ENCODE data around the gene CD19.
A peak's percentile ranks its signal among the peaks of the same experiment; 100 is the strongest.
"Not testable (repeated sequence)": the region's sequence is repeated elsewhere in the genome, so short reads cannot be mapped to it uniquely, and the experiment has no call there.

Gene CD19

GRCh38 chr16:28938721-28939120, 7.0 kb downstream of the CD19 start:
- H3K27ac ChIP-seq, result no peak overlapping the region
- TF ChIP-seq CTCF (IDR thresholded peaks at IDR 0.05; ENCODE audit: low read depth, low read length, missing control alignments), result no peak
- in situ Hi-C loops (cut with HindIII; ENCODE audit: low pct_ligation_motif_present, low sequenced_read_pairs), result no loop called here
- H3K4me3 ChIP-seq (ENCODE audit: low read depth, low read length), result no peak overlapping the region
- H3K36me3 ChIP-seq (replicated peaks), result no peaks in the 10 kb centered on the region
- H3K27me3 ChIP-seq (replicated peaks), result no peaks in the 10 kb centered on the region
- DNase-seq, result no peak

- H3K27me3 ChIP-seq (replicated peaks); in situ Hi-C loops (cut with HindIII; ENCODE audit: low pct_ligation_motif_present, low sequenced_read_pairs); H3K4me3 ChIP-seq (ENCODE audit: low read depth, low read length); H3K27ac ChIP-seq; H3K36me3 ChIP-seq (replicated peaks); DNase-seq: not testable (repeated sequence)
Measured at GRCh38 chr16:28939825-28940224, 8.1 kb downstream of the CD19 start.

- H3K27ac ChIP-seq, result no peak overlapping the region
- DNase-seq, result no peak
- no peak for TF ChIP-seq CTCF (IDR thresholded peaks at IDR 0.05; ENCODE audit: low read depth, low read length, missing control alignments)
- no peak overlapping the region for H3K4me3 ChIP-seq (ENCODE audit: low read depth, low read length)
- H3K27me3 ChIP-seq (replicated peaks), result no peaks in the 10 kb centered on the region
- no peaks in the 10 kb centered on the region for H3K36me3 ChIP-seq (replicated peaks)
- in situ Hi-C loops (cut with HindIII; ENCODE audit: low pct_ligation_motif_present, low sequenced_read_pairs), result no loop called here
Measured at GRCh38 chr16:28943281-28943680, 11.5 kb downstream of the CD19 start.

GRCh38 chr16:28946681-28947080, 14.9 kb downstream of the CD19 start:
- in situ Hi-C loops (cut with HindIII; ENCODE audit: low pct_ligation_motif_present, low sequenced_read_pairs), result no loop called here
- no peak for TF ChIP-seq CTCF (IDR thresholded peaks at IDR 0.05; ENCODE audit: low read depth, low read length, missing control alignments)
- no peak overlapping the region for H3K27ac ChIP-seq
- no peak overlapping the region for H3K4me3 ChIP-seq (ENCODE audit: low read depth, low read length)
- no peak for DNase-seq
- H3K36me3 ChIP-seq (replicated peaks), result no peaks in the 10 kb centered on the region
- no peaks in the 10 kb centered on the region for H3K27me3 ChIP-seq (replicated peaks)

GRCh38 chr16:28950648-28951409, 19.1 kb downstream of the CD19 start, which contains the start of gene NFATC2IP:
NFATC2IP (plus strand) TSS chr16:28950937; CDS start chr16:28951012, 75 bp downstream.
- in situ Hi-C loops (cut with HindIII; ENCODE audit: low pct_ligation_motif_present, low sequenced_read_pairs), result no loop called here
- no peak for TF ChIP-seq CTCF (IDR thresholded peaks at IDR 0.05; ENCODE audit: low read depth, low read length, missing control alignments)
- H3K27me3 ChIP-seq (replicated peaks), result no peaks in the 10 kb centered on the region
- DNase-seq, result peak; percentile 100
- peaks cover 5% of the 10 kb centered on the region for H3K36me3 ChIP-seq (replicated peaks)
- peak within 1 kb of the TSS; percentile 34 for H3K27ac ChIP-seq
- peak within 1 kb of the TSS; percentile 80 for H3K4me3 ChIP-seq (ENCODE audit: low read depth, low read length)

GRCh38 chr16:28951410-28951943, 19.7 kb downstream of the CD19 start:
- no peak for TF ChIP-seq CTCF (IDR thresholded peaks at IDR 0.05; ENCODE audit: low read depth, low read length, missing control alignments)
- in situ Hi-C loops (cut with HindIII; ENCODE audit: low pct_ligation_motif_present, low sequenced_read_pairs), result no loop called here
- Histone ChIP-seq H3K4me3 (ENCODE audit: low read depth, low read length) (peak overlapping the region; percentile 80), H3K27ac (peak overlapping the region; percentile 34), H3K36me3 (replicated peaks) (peaks cover 9% of the 10 kb centered on the region), H3K27me3 (replicated peaks) (no peaks in the 10 kb centered on the region)
- DNase-seq, result no peak

Data from brain microvascular endothelial cell (primary cell).